GM12878 (cell line): ENCODE data around the gene HJURP.

Experiments
- ASH2L ChIP-seq: fragments of 300-600, 200-600 bp; sonication (generic); IDR thresholded peaks from 2 replicates; pipeline ENCODE4 v1.6.1; 2017; ENCODE audit warnings: low read depth, mild to moderate bottlenecking, borderline replicate concordance
- EP300 ChIP-seq, 2 experiments: fragments of 150-350 bp in 1 of 2; IDR thresholded peaks; 2 replicates each; pipeline ENCODE4 v1.6.1; 2011 to 2012; ENCODE audit warnings: low read depth in 2 of 2, low read length in 2 of 2, borderline replicate concordance in 1 of 2, improper control_type of control experiment in 1 of 2, inconsistent platforms in 1 of 2; ENCODE audit not compliant: control insufficient read depth in 1 of 2
- GATAD2B ChIP-seq: fragments of 450-650 bp; conservative IDR thresholded peaks from 2 replicates; pipeline ENCODE4 v1.6.1; 2017; ENCODE audit warnings: low read depth, mild to moderate bottlenecking, moderate library complexity
- NFYB ChIP-seq: IDR thresholded peaks from 2 replicates; pipeline ENCODE4 v1.6.1; 2011; ENCODE audit warnings: low read depth, mild to moderate bottlenecking, low read length, improper control_type of control experiment, moderate library complexity; ENCODE audit not compliant: insufficient read depth
- POLR2A ChIP-seq: IDR thresholded peaks from 2 replicates; pipeline ENCODE4 v1.6.1; 2011; ENCODE audit warnings: low read depth, mild to moderate bottlenecking, low read length
- POLR2AphosphoS5 ChIP-seq: IDR thresholded peaks from 2 replicates; pipeline ENCODE4 v1.6.1; 2011; ENCODE audit warnings: mild to moderate bottlenecking, low read length, inconsistent platforms
- RAD21 ChIP-seq: IDR thresholded peaks from 2 replicates; pipeline ENCODE4 v1.6.1; 2011; ENCODE audit warnings: mild to moderate bottlenecking, low read depth, low read length, moderate library complexity; ENCODE audit not compliant: insufficient read depth
- SRF ChIP-seq, 2 experiments: IDR thresholded peaks; 2 replicates each; pipeline ENCODE4 v1.6.1; 2011; ENCODE audit warnings: low read depth in 2 of 2, low read length in 2 of 2, mild to moderate bottlenecking in 1 of 2, moderate library complexity in 1 of 2
- YY1 ChIP-seq: IDR thresholded peaks from 2 replicates; pipeline ENCODE4 v1.6.1; 2011; ENCODE audit warnings: low read depth, mild to moderate bottlenecking, low read length
- ZNF24 ChIP-seq: fragments of 450-650 bp; IDR thresholded peaks from 2 replicates; pipeline ENCODE4 v1.6.1; 2017; ENCODE audit warnings: antibody characterized with exemption, mild to moderate bottlenecking
- ZNF274 ChIP-seq: IDR thresholded peaks from one replicate; pipeline ENCODE4 v1.8.0; 2011; ENCODE audit not compliant: insufficient read length, insufficient read depth
- TF ChIP-seq, protein P1 (sequence below), 3 experiments: IDR thresholded peaks in 2 of 3; conservative IDR thresholded peaks in 1 of 3; 2 replicates each; pipeline ENCODE4 v1.5.1; 2011; ENCODE audit warnings: low read depth in 3 of 3, low read length in 3 of 3, mild to moderate bottlenecking in 3 of 3, control low read depth in 2 of 3, moderate library complexity in 2 of 3, inconsistent platforms in 1 of 3, mixed read lengths in 1 of 3; ENCODE audit not compliant: control insufficient read depth in 2 of 3, insufficient read depth in 1 of 3; ENCODE audit errors: extremely low read depth in 1 of 3
- TF ChIP-seq, protein P2 (sequence below): fragments of 450-650 bp; IDR thresholded peaks from 2 replicates; pipeline ENCODE4 v1.6.1; 2016; ENCODE audit warnings: mild to moderate bottlenecking

DNA sequence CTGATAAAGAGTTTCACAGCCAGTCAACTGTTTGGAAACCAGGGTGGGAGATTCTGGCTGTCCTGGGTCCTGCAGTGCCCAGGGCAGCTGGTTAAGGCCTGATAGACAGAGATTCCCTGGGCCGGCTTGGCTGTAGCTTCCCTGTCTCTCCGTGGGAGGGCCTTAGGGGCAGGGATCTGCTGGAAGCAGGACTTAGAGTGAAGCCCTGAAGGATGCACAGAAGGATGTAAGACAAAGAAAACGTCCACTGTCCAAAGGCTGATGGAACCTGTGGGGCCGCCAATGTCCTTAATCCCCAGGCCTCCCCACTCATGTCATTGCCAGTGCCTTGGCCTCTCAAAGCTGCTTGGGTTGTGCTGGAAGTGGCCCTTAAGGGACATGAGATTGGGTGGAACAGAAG, 43.2 kb downstream of the HJURP start:
- TF ChIP-seq, protein P1, sequence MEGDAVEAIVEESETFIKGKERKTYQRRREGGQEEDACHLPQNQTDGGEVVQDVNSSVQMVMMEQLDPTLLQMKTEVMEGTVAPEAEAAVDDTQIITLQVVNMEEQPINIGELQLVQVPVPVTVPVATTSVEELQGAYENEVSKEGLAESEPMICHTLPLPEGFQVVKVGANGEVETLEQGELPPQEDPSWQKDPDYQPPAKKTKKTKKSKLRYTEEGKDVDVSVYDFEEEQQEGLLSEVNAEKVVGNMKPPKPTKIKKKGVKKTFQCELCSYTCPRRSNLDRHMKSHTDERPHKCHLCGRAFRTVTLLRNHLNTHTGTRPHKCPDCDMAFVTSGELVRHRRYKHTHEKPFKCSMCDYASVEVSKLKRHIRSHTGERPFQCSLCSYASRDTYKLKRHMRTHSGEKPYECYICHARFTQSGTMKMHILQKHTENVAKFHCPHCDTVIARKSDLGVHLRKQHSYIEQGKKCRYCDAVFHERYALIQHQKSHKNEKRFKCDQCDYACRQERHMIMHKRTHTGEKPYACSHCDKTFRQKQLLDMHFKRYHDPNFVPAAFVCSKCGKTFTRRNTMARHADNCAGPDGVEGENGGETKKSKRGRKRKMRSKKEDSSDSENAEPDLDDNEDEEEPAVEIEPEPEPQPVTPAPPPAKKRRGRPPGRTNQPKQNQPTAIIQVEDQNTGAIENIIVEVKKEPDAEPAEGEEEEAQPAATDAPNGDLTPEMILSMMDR (IDR thresholded peaks at IDR 0.05 in 2 of 3, conservative IDR thresholded peaks at IDR 0.05 in 1 of 3; ENCODE audit: control insufficient read depth in 2 of 3, extremely low read depth in 1 of 3, insufficient read depth in 1 of 3, low read depth in 3 of 3, low read length in 3 of 3): no peak
- TF ChIP-seq YY1 (no peak), POLR2AphosphoS5 (no peak), RAD21 (no peak), ASH2L (no peak), ZNF24 (no peak), SRF (IDR thresholded peaks at IDR 0.05; ENCODE audit: low read depth in 2 of 2, low read length in 2 of 2) (no peak), POLR2A (no peak), ZNF274 (no peak), GATAD2B (no peak), NFYB (no peak), EP300 (IDR thresholded peaks at IDR 0.05; ENCODE audit: borderline replicate concordance in 1 of 2, control insufficient read depth in 1 of 2, low read depth in 2 of 2, low read length in 2 of 2) (no peak)
- TF ChIP-seq, protein P2, sequence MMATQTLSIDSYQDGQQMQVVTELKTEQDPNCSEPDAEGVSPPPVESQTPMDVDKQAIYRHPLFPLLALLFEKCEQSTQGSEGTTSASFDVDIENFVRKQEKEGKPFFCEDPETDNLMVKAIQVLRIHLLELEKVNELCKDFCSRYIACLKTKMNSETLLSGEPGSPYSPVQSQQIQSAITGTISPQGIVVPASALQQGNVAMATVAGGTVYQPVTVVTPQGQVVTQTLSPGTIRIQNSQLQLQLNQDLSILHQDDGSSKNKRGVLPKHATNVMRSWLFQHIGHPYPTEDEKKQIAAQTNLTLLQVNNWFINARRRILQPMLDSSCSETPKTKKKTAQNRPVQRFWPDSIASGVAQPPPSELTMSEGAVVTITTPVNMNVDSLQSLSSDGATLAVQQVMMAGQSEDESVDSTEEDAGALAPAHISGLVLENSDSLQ: no peak
